H1 (cell line): ENCODE results near the gene ZNF382. TPM values are rescaled to one million over a fixed set of nuclear protein-coding genes. Genes with fewer than 3 reads are reported as not detected.

Experiments
- CTCF ChIA-PET: fragments of 300-600 bp; sonication (Branson Sonifier 250); formaldehyde crosslinking; loops from one replicate; lab custom pipeline; 2021; ENCODE audit not compliant: partially characterized antibody; lab: Charles Lee
- POLR2A ChIA-PET: fragments of 300-600 bp; sonication (Branson Sonifier 250); formaldehyde crosslinking; loops from one replicate; lab custom pipeline; 2021; ENCODE audit warnings: inconsistent platforms; ENCODE audit not compliant: partially characterized antibody; lab: Charles Lee
- DNase-seq, 2 experiments: peaks; one replicate each; pipeline versions ENCODE4 v3.0.0 to v3.0.0-alpha.2; 2010 to 2022; ENCODE audit warnings: low spot score in 2 of 2, low read depth in 1 of 2, mixed read lengths in 1 of 2
- FAIRE-seq: peaks from 2 replicates; lab custom pipeline; 2011; peaks lifted over from hg19 to GRCh38; lab: Jason Lieb, UNC
- H2AFZ ChIP-seq: 2 replicates; pipeline ENCODE4 v1.8.1; 2012; ENCODE audit warnings: low read length, inconsistent platforms
- H2AK5ac ChIP-seq: 2 replicates; pipeline ENCODE4 v1.6.1; 2013; ENCODE audit warnings: low read depth, low read length
- H2BK120ac ChIP-seq: replicated peaks from 2 replicates; pipeline ENCODE3; 2013; ENCODE audit warnings: low read depth, low read length, inconsistent platforms
- H2BK12ac ChIP-seq: 2 replicates; pipeline ENCODE4 v1.6.1; 2013; ENCODE audit warnings: low read depth, low read length
- H2BK15ac ChIP-seq: 2 replicates; pipeline ENCODE4 v1.6.1; 2013; ENCODE audit warnings: low read length
- H2BK20ac ChIP-seq: 2 replicates; pipeline ENCODE4 v1.6.1; 2013; ENCODE audit warnings: low read length
- H2BK5ac ChIP-seq: 2 replicates; pipeline ENCODE4 v1.6.1; 2013; ENCODE audit warnings: low read depth, low read length
- H3K14ac ChIP-seq: 2 replicates; pipeline ENCODE4 v1.6.1; 2013; ENCODE audit warnings: inconsistent platforms; ENCODE audit not compliant: insufficient read length
- H3K18ac ChIP-seq: 2 replicates; pipeline ENCODE4 v1.6.1; 2013; ENCODE audit warnings: low read length; ENCODE audit errors: extremely low read depth
- H3K23ac ChIP-seq: 2 replicates; pipeline ENCODE4 v1.6.1; 2013; ENCODE audit warnings: inconsistent platforms; ENCODE audit not compliant: insufficient read length
- H3K23me2 ChIP-seq: 2 replicates; pipeline ENCODE4 v1.6.1; 2013; ENCODE audit warnings: low read depth, low read length
- H3K27ac ChIP-seq: 2 replicates; pipeline ENCODE4 v1.6.1; 2011; ENCODE audit warnings: low read depth, low read length, inconsistent platforms
- H3K27me3 ChIP-seq, 4 experiments: replicated peaks in 1 of 4; 1 replicate in 1 of 4; 2 replicates in 3 of 4; pipeline versions ENCODE4 v1.6.1 to v1.8.1; 2011 to 2013; ENCODE audit warnings: low read length in 3 of 4, mild to moderate bottlenecking in 3 of 4, inconsistent platforms in 2 of 4, mixed read lengths in 2 of 4, moderate library complexity in 1 of 4; ENCODE audit not compliant: control insufficient read depth in 3 of 4, insufficient read depth in 3 of 4; ENCODE audit errors: extremely low read depth in 1 of 4
- H3K36me3 ChIP-seq, 4 experiments: 2 replicates each; pipeline versions ENCODE4 v1.6.1 to v1.8.1; 2011 to 2013; ENCODE audit warnings: mild to moderate bottlenecking in 4 of 4, low read length in 3 of 4, moderate library complexity in 2 of 4, control low read depth in 1 of 4, inconsistent platforms in 1 of 4; ENCODE audit not compliant: insufficient read depth in 4 of 4, control insufficient read depth in 2 of 4
- H3K4ac ChIP-seq: replicated peaks from 2 replicates; pipeline ENCODE3; 2013; ENCODE audit warnings: low read length, low read depth, mixed read lengths, inconsistent platforms; ENCODE audit not compliant: insufficient read length
- H3K4me1 ChIP-seq, 4 experiments: replicated peaks in 1 of 4; 1 replicate in 1 of 4; 2 replicates in 3 of 4; pipeline versions ENCODE4 v1.6.1 to v1.8.1; 2011 to 2013; ENCODE audit warnings: low read length in 3 of 4, inconsistent platforms in 2 of 4, mixed read lengths in 1 of 4; ENCODE audit not compliant: insufficient read depth in 4 of 4, control insufficient read depth in 3 of 4
- H3K4me2 ChIP-seq, 2 experiments: 2 replicates each; pipeline versions ENCODE4 v1.6.1 to v1.8.1; 2011 to 2013; ENCODE audit warnings: low read depth in 2 of 2, low read length in 2 of 2, control low read depth in 1 of 2, inconsistent platforms in 1 of 2, mild to moderate bottlenecking in 1 of 2; ENCODE audit not compliant: insufficient read depth in 1 of 2
- H3K4me3 ChIP-seq, 4 experiments: fragments of 200-600, 300-600 bp in 1 of 4; sonication (generic), shearing (Covaris generic), sonication (Bioruptor Twin) in 1 of 4; 2 replicates each; pipeline versions ENCODE4 v1.5.1 to v1.8.1; 2011 to 2016; ENCODE audit warnings: low read length in 4 of 4, low read depth in 3 of 4, control low read depth in 2 of 4, inconsistent platforms in 2 of 4, mild to moderate bottlenecking in 2 of 4, mixed read lengths in 1 of 4, moderate library complexity in 1 of 4; ENCODE audit not compliant: insufficient read depth in 2 of 4; ENCODE audit errors: extremely low read depth in 1 of 4
- H3K56ac ChIP-seq: replicated peaks from 2 replicates; pipeline ENCODE3; 2013; ENCODE audit warnings: low read depth, mild to moderate bottlenecking, mixed read lengths, low read length, inconsistent platforms; ENCODE audit not compliant: insufficient read length
- H3K79me1 ChIP-seq: 2 replicates; pipeline ENCODE4 v1.6.1; 2013; ENCODE audit warnings: low read depth, low read length, control low read depth
- H3K79me2 ChIP-seq, 2 experiments: 2 replicates each; pipeline versions ENCODE4 v1.6.1 to v1.8.1; 2012 to 2013; ENCODE audit warnings: low read length in 2 of 2, mild to moderate bottlenecking in 2 of 2, inconsistent platforms in 1 of 2; ENCODE audit not compliant: insufficient read depth in 2 of 2, control insufficient read depth in 1 of 2
- H3K9ac ChIP-seq, 4 experiments: replicated peaks in 1 of 4; 1 replicate in 1 of 4; 2 replicates in 3 of 4; pipeline versions ENCODE4 v1.6.1 to v1.8.1; 2011 to 2013; ENCODE audit warnings: low read depth in 3 of 4, low read length in 3 of 4, control low read depth in 2 of 4, mild to moderate bottlenecking in 2 of 4, moderate library complexity in 2 of 4, inconsistent platforms in 1 of 4; ENCODE audit errors: extremely low read depth in 1 of 4
- H3K9me3 ChIP-seq, 2 experiments: 2 replicates each; pipeline versions ENCODE4 v1.6.1 to v1.8.1; 2012 to 2013; ENCODE audit warnings: mild to moderate bottlenecking in 2 of 2, moderate library complexity in 2 of 2, control low read depth in 1 of 2, inconsistent platforms in 1 of 2, low read depth in 1 of 2, low read length in 1 of 2, mixed read lengths in 1 of 2; ENCODE audit not compliant: insufficient read depth in 2 of 2
- H4K20me1 ChIP-seq, 2 experiments: replicated peaks in 1 of 2; 2 replicates each; pipeline versions ENCODE3 to v1.8.1; 2011 to 2013; ENCODE audit warnings: inconsistent platforms in 2 of 2, low read length in 2 of 2, mild to moderate bottlenecking in 1 of 2; ENCODE audit not compliant: insufficient read depth in 2 of 2, control insufficient read depth in 1 of 2
- H4K5ac ChIP-seq: 2 replicates; pipeline ENCODE4 v1.6.1; 2013; ENCODE audit warnings: low read length, low read depth, mixed read lengths, inconsistent platforms; ENCODE audit not compliant: insufficient read length
- H4K8ac ChIP-seq: 2 replicates; pipeline ENCODE4 v1.8.0; 2013; ENCODE audit warnings: mild to moderate bottlenecking, moderate library complexity, low read length, inconsistent platforms; ENCODE audit not compliant: insufficient read depth; ENCODE audit errors: extremely low read depth
- H4K91ac ChIP-seq: replicated peaks from 2 replicates; pipeline ENCODE3; 2013; ENCODE audit warnings: low read length, mixed read lengths, inconsistent platforms; ENCODE audit not compliant: insufficient read length
- ATF2 ChIP-seq: IDR thresholded peaks from 2 replicates; pipeline ENCODE4 v1.6.1; 2012; ENCODE audit warnings: low read length, inconsistent platforms
- CHD2 ChIP-seq: IDR thresholded peaks from 2 replicates; pipeline ENCODE4 v1.6.1; 2012; ENCODE audit warnings: low read length, improper control_type of control experiment
- JUND ChIP-seq: IDR thresholded peaks from 2 replicates; pipeline ENCODE4 v1.6.1; 2011; ENCODE audit warnings: mild to moderate bottlenecking, improper control_type of control experiment, low read length
- WGBS, 2 experiments: shearing (Covaris generic) in 1 of 2; methylation state at CpG; one replicate each; pipeline versions ENCODE4 v1.1.6 to v1.1.7; 2013 to 2015; ENCODE audit warnings: low lambda C conversion rate in 2 of 2, mixed read lengths in 2 of 2, inconsistent platforms in 1 of 2, low coverage in 1 of 2, missing lambda C conversion rate in 1 of 2; ENCODE audit not compliant: insufficient replicate concordance in 2 of 2, insufficient coverage in 1 of 2, insufficient read length in 1 of 2; ENCODE audit errors: extremely low coverage in 1 of 2, missing lambda C conversion rate in 1 of 2; 5-methylcytosine and 5-hydroxymethylcytosine counted together
- polyA plus RNA-seq, 7 experiments: library from polyadenylated mRNA; depleted of rRNA in 3 of 7; stranded (reverse) in 5 of 7; unstranded in 2 of 7; fragments of >200 nt in 5 of 7; fragments of 200-250 nt in 2 of 7; gene quantifications; 1 replicate in 5 of 7; 2 replicates in 1 of 7; 4 replicates in 1 of 7; pipeline versions ENCODE4 v1.2.1 to v1.2.3, GENCODE V29; 2011 to 2013; ENCODE audit warnings: missing spikeins in 2 of 7, mixed read lengths in 2 of 7
- total RNA-seq: library from RNA; stranded (reverse); fragmentation: NEBNext Ultra II Directional; extraction: Animal tissue kit (Norgen Biotek cat#: 25700); gene quantifications from 2 replicates; pipeline ENCODE4 v1.2.1, GENCODE V29; 2021

ZNF382 gene
- total and polyA plus RNA-seq, 2 of the 8 experiments (the other 6 are each of a cell fraction or from before 2014, with no cell fraction given) = 1.9 to 6.3 TPM

GRCh38 chr19:36572593-36573019 is 32.5 kb upstream of the ZNF382 start:
- ChIA-PET POLR2A (interaction anchor here (0.6 to 3.4 kb wide), 15 partner anchors 9 to 461 kb away, joined by 3 to 31 read pairs (median 4); partner anchors contain the start of genes OVOL3, ZNF146, ZNF260 and ZNF382), CTCF (no interaction called here)
- H3K23me2 ChIP-seq = peaks cover 8% of the 10 kb centered on the region
- H3K36me3 ChIP-seq = peaks cover 0 to 16% (median 3%) of the 10 kb centered on the region in 4 experiments; a peak in 5 of 8 replicates
- FAIRE-seq = no peak
- peak overlapping the region; percentile 66 for H3K4ac ChIP-seq
- no peak overlapping the region for H2BK15ac ChIP-seq
- WGBS, 2 experiments = 3% methylated on average over 11 of the region's 11 CpGs; no CpG with 5 or more reads in 1 of the 2 experiments
- H2AK5ac ChIP-seq = no peak overlapping the region; the same call in 1 of the 2 replicates
- H2BK120ac ChIP-seq = peak overlapping the region; percentile 16
- peak overlapping the region; percentile 95; the same call in 1 of the 2 replicates for H4K8ac ChIP-seq
- H3K23ac ChIP-seq = no peak overlapping the region
- DNase-seq = no peak
- peak overlapping the region; percentile 98 for H2AFZ ChIP-seq
- no peak overlapping the region for H3K18ac ChIP-seq
- H3K4me2 ChIP-seq = peak overlapping the region; percentile 85 to 95
- H3K9ac ChIP-seq = peak overlapping the region; percentile 83 to 96 (median 96)
- H3K14ac ChIP-seq = no peak overlapping the region
- no peaks in the 10 kb centered on the region for H3K9me3 ChIP-seq
- H3K27ac ChIP-seq = peak overlapping the region; percentile 91
- peak overlapping the region; percentile 47 for H3K56ac ChIP-seq
- peak overlapping the region; percentile 97 for H2BK5ac ChIP-seq
- H3K4me1 ChIP-seq = peaks cover 0 to 4% (median 0%) of the 10 kb centered on the region in 4 experiments; a peak in 2 of 7 replicates
- peaks cover 0 to 63% of the 10 kb centered on the region in 2 experiments; a peak in 2 of 4 replicates for H3K79me2 ChIP-seq
- peaks cover 3% of the 10 kb centered on the region for H3K79me1 ChIP-seq
- H2BK20ac ChIP-seq = 0 out of 2 replicates have a peak overlapping the region, but pooled peaks have one; percentile 13
- H4K20me1 ChIP-seq = peaks cover 0 to 4% of the 10 kb centered on the region in 2 experiments
- H3K27me3 ChIP-seq = no peaks in the 10 kb centered on the region
- no peak overlapping the region for H4K91ac ChIP-seq
- peak overlapping the region; percentile 93 to 100 (median 96) for H3K4me3 ChIP-seq
- TF ChIP-seq CHD2 (no peak), JUND (0 out of 2 replicates have a peak, but pooled peaks have one; percentile 3), ATF2 (peak; percentile 46; the same call in 1 of the 2 replicates)
- H2BK12ac ChIP-seq = 0 out of 2 replicates have a peak overlapping the region, but pooled peaks have one; percentile 88
- H4K5ac ChIP-seq = peak overlapping the region; percentile 98
